Peyer's patch (tissue), 4 donors: ENCODE measurements around the gene ITGA5.

Experiments used
- POLR2A ChIP-seq, 2 donors: fragments of 450-650 bp; IDR thresholded peaks; one replicate each; pipeline ENCODE4 v1.5.1; 2017; ENCODE audit warnings: antibody characterized with exemption in 2 of 2, mild to moderate bottlenecking in 2 of 2, moderate library complexity in 2 of 2
- TF ChIP-seq, protein P1 (sequence below), 6 experiments: fragments of 450-650 bp in 4 of 6; fragments of 200-600 bp in 2 of 6; sonication (generic) in 1 of 6; IDR thresholded peaks; one replicate each; pipeline ENCODE4 v1.5.1; 2017 to 2019; ENCODE audit warnings: antibody characterized with exemption in 6 of 6, mild to moderate bottlenecking in 3 of 6, moderate library complexity in 1 of 6

DNA sequence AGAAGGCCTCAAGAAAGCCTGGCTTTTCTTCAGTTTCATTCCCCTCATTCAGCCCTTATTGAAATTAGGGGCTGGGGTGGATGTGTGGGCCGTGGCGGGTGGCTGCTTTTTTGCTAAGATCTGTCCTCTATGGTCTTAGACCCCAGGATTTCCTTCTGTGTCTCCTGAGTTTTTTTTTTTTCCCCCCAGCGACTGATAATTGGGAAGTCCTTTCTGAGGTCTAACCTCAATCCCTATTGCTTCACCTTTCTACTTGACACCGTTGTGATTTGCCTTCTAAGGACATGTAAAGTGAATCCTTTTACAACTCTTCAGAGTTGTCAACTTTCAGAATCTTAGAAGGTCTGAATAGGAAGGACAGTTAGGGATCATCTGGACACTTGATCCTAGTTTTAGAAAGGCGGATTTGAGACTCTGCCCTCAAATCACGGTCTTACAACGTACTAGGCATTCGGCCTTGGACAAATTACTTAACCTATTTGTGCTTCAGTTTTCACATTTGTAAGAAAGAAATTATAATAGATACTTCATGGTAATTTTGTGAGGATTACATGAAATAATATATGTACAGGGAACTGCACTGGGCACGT, 59.2 kb downstream of the ITGA5 start:
- TF ChIP-seq POLR2A (IDR thresholded peaks at IDR 0.05), result no peak
- TF ChIP-seq, protein P1, sequence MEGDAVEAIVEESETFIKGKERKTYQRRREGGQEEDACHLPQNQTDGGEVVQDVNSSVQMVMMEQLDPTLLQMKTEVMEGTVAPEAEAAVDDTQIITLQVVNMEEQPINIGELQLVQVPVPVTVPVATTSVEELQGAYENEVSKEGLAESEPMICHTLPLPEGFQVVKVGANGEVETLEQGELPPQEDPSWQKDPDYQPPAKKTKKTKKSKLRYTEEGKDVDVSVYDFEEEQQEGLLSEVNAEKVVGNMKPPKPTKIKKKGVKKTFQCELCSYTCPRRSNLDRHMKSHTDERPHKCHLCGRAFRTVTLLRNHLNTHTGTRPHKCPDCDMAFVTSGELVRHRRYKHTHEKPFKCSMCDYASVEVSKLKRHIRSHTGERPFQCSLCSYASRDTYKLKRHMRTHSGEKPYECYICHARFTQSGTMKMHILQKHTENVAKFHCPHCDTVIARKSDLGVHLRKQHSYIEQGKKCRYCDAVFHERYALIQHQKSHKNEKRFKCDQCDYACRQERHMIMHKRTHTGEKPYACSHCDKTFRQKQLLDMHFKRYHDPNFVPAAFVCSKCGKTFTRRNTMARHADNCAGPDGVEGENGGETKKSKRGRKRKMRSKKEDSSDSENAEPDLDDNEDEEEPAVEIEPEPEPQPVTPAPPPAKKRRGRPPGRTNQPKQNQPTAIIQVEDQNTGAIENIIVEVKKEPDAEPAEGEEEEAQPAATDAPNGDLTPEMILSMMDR (IDR thresholded peaks at IDR 0.05), result no peak
